ENCODE results near the gene TOMM40. TPM values are rescaled to one million over a fixed set of nuclear protein-coding genes. Genes with fewer than 3 reads are reported as not detected.
A peak's percentile ranks its signal among the peaks of the same experiment; 100 is the strongest.

TOMM40 gene
- total and polyA plus RNA-seq, 9 of the 15 experiments (the other 6 are each of a cell fraction or from before 2014, with no cell fraction given), result 0.89 to 290 (median 160) TPM

DNA sequence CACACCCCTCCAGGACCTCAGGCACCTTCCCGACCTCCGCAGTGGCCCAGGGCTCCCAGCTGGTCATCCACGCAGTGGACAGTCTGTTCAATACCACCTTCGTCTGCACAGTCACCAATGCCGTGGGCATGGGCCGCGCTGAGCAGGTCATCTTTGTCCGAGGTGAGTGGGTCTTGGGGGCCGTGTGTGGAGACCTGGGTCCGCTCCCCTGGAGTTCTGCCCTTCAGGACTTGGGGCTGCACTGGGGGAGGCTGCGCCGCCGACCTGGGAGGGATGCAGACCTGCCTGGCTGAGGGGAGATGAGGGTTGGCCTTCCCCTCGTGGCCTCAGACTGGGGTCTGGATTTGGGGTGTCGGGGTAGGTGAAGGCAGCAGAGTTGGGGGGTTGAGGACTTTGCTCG, 16.7 kb upstream of the TOMM40 start:
- Histone ChIP-seq H2AFZ (ENCODE audit: low read depth, low read length) (no peak overlapping the region), H3K79me2 (ENCODE audit: control insufficient read depth, insufficient read depth, low read length) (no peaks in the 10 kb centered on the region), H3K27ac (ENCODE audit: extremely low read depth, low read depth, low read length) (no peak overlapping the region), H3K27me3 (ENCODE audit: control insufficient read depth in 2 of 2, insufficient read depth in 2 of 2, low read length in 2 of 2) (no peaks in the 10 kb centered on the region), H3K9ac (ENCODE audit: insufficient read depth in 1 of 2, low read depth in 2 of 2, low read length in 2 of 2) (no peak overlapping the region), H3K36me3 (ENCODE audit: control insufficient read depth, insufficient read depth, low read length) (peaks cover 72% of the 10 kb centered on the region), H3K9me3 (replicated peaks; ENCODE audit: control insufficient read depth, insufficient read depth, low read depth, low read length) (no peaks in the 10 kb centered on the region), H3K4me3 (no peak overlapping the region), H3K4me1 (replicated peaks in 1 of 2; ENCODE audit: control insufficient read depth in 2 of 2, insufficient read depth in 2 of 2, low read length in 2 of 2) (peaks cover 0 to 14% of the 10 kb centered on the region in 2 experiments; a peak in 2 of 5 replicates), H3K4me2 (ENCODE audit: insufficient read depth, low read length) (no peak overlapping the region), H4K20me1 (replicated peaks; ENCODE audit: control insufficient read depth, insufficient read depth, low read length) (no peaks in the 10 kb centered on the region), H3K9me1 (ENCODE audit: control insufficient read depth, insufficient read depth, low read length) (no peaks in the 10 kb centered on the region)
- ATAC-seq (no peak), DNase-seq (ENCODE audit: extremely low read depth in 1 of 4, low spot score in 3 of 4) (no peak), FAIRE-seq (no peak)
- BruUV-seq (replicated peaks), result no TSS peak
- 91% methylated on average over 13 of the region's 16 CpGs for WGBS (ENCODE audit: insufficient coverage, low coverage, missing lambda C conversion rate)
- CTCF ChIA-PET (ENCODE audit: low intra/inter-chr PET ratio), result no interaction called here
- in situ Hi-C loops (cut with MboI) (no loop called here), intact Hi-C loops (cut with micrococcal nuclease) (no loop called here)
- POLR2A ChIA-PET, result interaction anchor here (0.7 kb wide), 1 partner anchor 17 kb away, joined by 4 read pairs; no protein-coding TSS in a partner anchor
- TF ChIP-seq CEBPG (CRISPR knock-in tag; IDR thresholded peaks at IDR 0.05) (no peak), CEBPG (tag; conservative IDR thresholded peaks at IDR 0.05 in 1 of 2, IDR thresholded peaks at IDR 0.05 in 1 of 2) (no peak), POLR2G (IDR thresholded peaks at IDR 0.05; ENCODE audit: low read depth, low read length) (peak; percentile 49)

DNA sequence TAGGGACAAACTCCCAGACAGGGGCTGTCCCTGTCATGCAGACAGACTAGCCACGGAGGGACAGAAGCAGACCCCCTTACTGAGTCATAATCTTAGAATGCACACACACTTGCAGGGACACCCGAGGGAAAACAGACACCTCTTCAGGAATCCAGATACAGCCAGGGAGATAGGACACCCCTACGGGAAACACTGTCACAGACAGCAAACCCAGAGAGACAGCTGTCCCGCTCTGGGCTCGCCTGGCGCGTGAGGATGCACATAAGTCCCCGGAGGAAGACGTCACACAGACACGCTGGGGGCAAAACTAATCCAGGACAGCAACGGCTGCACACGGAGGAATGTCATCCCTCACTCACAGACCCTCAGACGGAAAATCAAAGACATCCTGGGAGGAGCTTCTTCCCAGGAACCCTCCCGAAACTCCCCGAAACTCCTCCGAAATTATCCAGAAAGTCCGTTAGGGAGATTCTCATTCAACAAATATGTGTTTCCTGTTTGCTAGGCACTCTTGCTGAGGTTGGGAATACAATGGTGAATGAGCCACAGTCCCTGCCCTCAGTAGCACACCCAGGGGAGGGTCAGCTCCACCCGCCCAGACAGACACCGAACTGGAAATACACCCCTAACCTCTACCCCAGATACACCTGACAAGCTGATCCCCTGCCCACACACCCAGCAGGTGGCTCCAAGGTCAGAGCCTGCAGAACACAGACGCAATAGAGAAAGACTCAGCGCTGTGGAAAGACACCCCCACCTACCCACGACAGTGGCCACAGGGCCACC, 15.2 kb upstream of the TOMM40 start:
- no peak for ATAC-seq
- Histone ChIP-seq H3K9me3 (replicated peaks; ENCODE audit: control insufficient read depth, insufficient read depth, low read depth, low read length) (no peaks in the 10 kb centered on the region), H2AFZ (ENCODE audit: low read depth, low read length) (no peak overlapping the region), H3K4me1 (replicated peaks in 1 of 2; ENCODE audit: control insufficient read depth in 2 of 2, insufficient read depth in 2 of 2, low read length in 2 of 2) (peaks cover 0 to 19% of the 10 kb centered on the region in 2 experiments; a peak in 2 of 5 replicates), H3K27me3 (ENCODE audit: control insufficient read depth in 2 of 2, insufficient read depth in 2 of 2, low read length in 2 of 2) (no peaks in the 10 kb centered on the region), H3K79me2 (ENCODE audit: control insufficient read depth, insufficient read depth, low read length) (no peaks in the 10 kb centered on the region), H3K9me1 (ENCODE audit: control insufficient read depth, insufficient read depth, low read length) (no peaks in the 10 kb centered on the region), H4K20me1 (replicated peaks; ENCODE audit: control insufficient read depth, insufficient read depth, low read length) (no peaks in the 10 kb centered on the region), H3K27ac (ENCODE audit: extremely low read depth, low read depth, low read length) (no peak overlapping the region), H3K36me3 (ENCODE audit: control insufficient read depth, insufficient read depth, low read length) (peaks cover 75% of the 10 kb centered on the region), H3K4me2 (ENCODE audit: insufficient read depth, low read length) (no peak overlapping the region), H3K4me3 (no peak overlapping the region), H3K9ac (ENCODE audit: insufficient read depth in 1 of 2, low read depth in 2 of 2, low read length in 2 of 2) (0 out of 4 replicates have a peak overlapping the region, but pooled peaks of 1 of the 2 experiments have one; percentile 72)
- BruUV-seq (replicated peaks), result no TSS peak
- in situ Hi-C loops (cut with MboI), result no loop called here
- peak in 1 of 4 experiments; percentile 5 for DNase-seq (ENCODE audit: extremely low read depth in 1 of 4, low spot score in 3 of 4)
- TF ChIP-seq ATF1 (CRISPR knock-in tag; IDR thresholded peaks at IDR 0.05), result no peak
- no peak for TF ChIP-seq ATF1 (tag; IDR thresholded peaks at IDR 0.05)
- no peak for TF ChIP-seq KLF16 (IDR thresholded peaks at IDR 0.05)
- TF ChIP-seq C11orf30 (IDR thresholded peaks at IDR 0.05; ENCODE audit: low read depth), result no peak
- TF ChIP-seq NR2F6 (CRISPR knock-in tag; IDR thresholded peaks at IDR 0.05), result no peak
- TF ChIP-seq RBM17 (IDR thresholded peaks at IDR 0.05; ENCODE audit: borderline replicate concordance, low read depth, low read length), result no peak
- CTCF ChIA-PET (ENCODE audit: low intra/inter-chr PET ratio), result no interaction called here
- intact Hi-C loops (cut with micrococcal nuclease), result no loop called here
- no peak for FAIRE-seq
- POLR2A ChIA-PET, result interaction anchor here (1.0 kb wide), 2 partner anchors 8 to 14 kb away, joined by 3 to 4 read pairs; partner anchors contain the start of gene TOMM40
- WGBS (ENCODE audit: insufficient coverage, low coverage, missing lambda C conversion rate), result 82% methylated on average over 21 of the region's 22 CpGs

Data from K562 (cell line).